Upper lobe of left lung (tissue), 4 donors: ENCODE data around the gene ALDH16A1.

Source experiments
- CTCF ChIP-seq, 6 experiments: fragments of 450-650 bp in 4 of 6; fragments of 200-600 bp in 2 of 6; sonication (generic) in 2 of 6; IDR thresholded peaks; one replicate each; pipeline ENCODE4 v1.5.1; 2016 to 2019; ENCODE audit warnings: antibody characterized with exemption in 6 of 6
- EP300 ChIP-seq, 4 donors: sonication (generic); formaldehyde crosslinking; IDR thresholded peaks; one replicate each; pipeline ENCODE4 v1.5.1; 2017; ENCODE audit warnings: antibody characterized with exemption in 4 of 4, control low read depth in 2 of 4
- POLR2A ChIP-seq, 4 donors: fragments of 450-650 bp; IDR thresholded peaks; one replicate each; pipeline ENCODE4 v1.5.1; 2016 to 2017; ENCODE audit warnings: antibody characterized with exemption in 4 of 4, mild to moderate bottlenecking in 2 of 4
- POLR2AphosphoS5 ChIP-seq, 2 donors: sonication (generic); formaldehyde crosslinking; IDR thresholded peaks; one replicate each; pipeline ENCODE4 v1.5.1; 2017; ENCODE audit warnings: antibody characterized with exemption in 2 of 2

- TF ChIP-seq CTCF (IDR thresholded peaks at IDR 0.05) (peak; percentile 82 to 96 (median 93)), POLR2A (IDR thresholded peaks at IDR 0.05) (no peak), POLR2AphosphoS5 (IDR thresholded peaks at IDR 0.05) (peak in 1 of 2 donors; percentile 48), EP300 (IDR thresholded peaks at IDR 0.05) (no peak)
These were observed 9.5 kb upstream of the ALDH16A1 start for GRCh38 chr19:49443366-49444099.
